ENCODE data around the gene PPOX.

Gene PPOX

DNA sequence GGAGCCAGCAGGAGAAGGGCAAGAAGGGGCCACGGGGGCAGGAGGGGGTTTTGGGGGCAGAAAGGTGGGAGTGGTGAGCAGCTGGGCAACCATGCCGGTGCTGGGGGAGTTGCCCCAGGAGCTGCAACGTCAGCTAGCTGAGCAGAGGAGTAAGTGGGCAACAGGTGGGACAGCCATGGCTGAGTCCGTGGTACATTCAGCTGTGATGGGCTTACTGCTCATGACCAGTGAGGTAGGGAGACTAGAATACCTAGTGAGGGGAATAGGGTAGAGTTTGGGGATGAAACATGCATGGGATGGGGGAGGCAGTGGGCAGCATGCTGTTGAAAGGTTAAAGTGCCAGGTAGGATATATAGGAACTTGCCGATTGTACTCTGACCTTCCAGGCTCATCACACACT, 4.6 kb upstream of the PPOX start:
- no peak for DNase-seq (ENCODE audit: low read depth)
- H3K4me3 ChIP-seq (ENCODE audit: low read depth, low read length) = no peak overlapping the region
- no peak for TF ChIP-seq POLR2A (IDR thresholded peaks at IDR 0.05; ENCODE audit: extremely low read depth, insufficient read length)
- TF ChIP-seq CTCF (IDR thresholded peaks at IDR 0.05; ENCODE audit: low read depth, low read length) = no peak
- TF ChIP-seq, protein P1, sequence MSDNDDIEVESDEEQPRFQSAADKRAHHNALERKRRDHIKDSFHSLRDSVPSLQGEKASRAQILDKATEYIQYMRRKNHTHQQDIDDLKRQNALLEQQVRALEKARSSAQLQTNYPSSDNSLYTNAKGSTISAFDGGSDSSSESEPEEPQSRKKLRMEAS (IDR thresholded peaks at IDR 0.05; ENCODE audit: low read depth, low read length) = no peak
- TF ChIP-seq MYC (IDR thresholded peaks at IDR 0.05; ENCODE audit: low read depth, low read length) = no peak

DNA sequence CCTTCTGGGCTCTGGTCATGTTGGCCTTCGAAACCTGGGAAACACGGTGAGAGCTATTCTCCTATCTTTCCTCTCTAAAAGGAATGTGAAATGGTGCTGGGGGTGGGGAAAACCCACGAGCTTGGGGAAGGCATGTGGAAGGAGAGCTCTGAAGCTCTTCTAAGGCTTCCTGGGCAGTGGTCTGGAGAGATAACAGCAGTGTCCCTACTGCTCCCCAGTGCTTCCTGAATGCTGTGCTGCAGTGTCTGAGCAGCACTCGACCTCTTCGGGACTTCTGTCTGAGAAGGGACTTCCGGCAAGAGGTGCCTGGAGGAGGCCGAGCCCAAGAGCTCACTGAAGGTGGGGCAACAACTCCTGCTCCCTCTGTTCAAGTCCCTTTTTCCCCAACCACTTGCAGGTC, 4.2 kb upstream of the PPOX start:
- no peak overlapping the region for H3K4me3 ChIP-seq (ENCODE audit: low read depth, low read length)
- TF ChIP-seq POLR2A (IDR thresholded peaks at IDR 0.05; ENCODE audit: extremely low read depth, insufficient read length) (no peak), MYC (IDR thresholded peaks at IDR 0.05; ENCODE audit: low read depth, low read length) (no peak), CTCF (IDR thresholded peaks at IDR 0.05; ENCODE audit: low read depth, low read length) (no peak)
- TF ChIP-seq, protein P1 (IDR thresholded peaks at IDR 0.05; ENCODE audit: low read depth, low read length) = no peak
- DNase-seq (ENCODE audit: low read depth) = no peak

DNA sequence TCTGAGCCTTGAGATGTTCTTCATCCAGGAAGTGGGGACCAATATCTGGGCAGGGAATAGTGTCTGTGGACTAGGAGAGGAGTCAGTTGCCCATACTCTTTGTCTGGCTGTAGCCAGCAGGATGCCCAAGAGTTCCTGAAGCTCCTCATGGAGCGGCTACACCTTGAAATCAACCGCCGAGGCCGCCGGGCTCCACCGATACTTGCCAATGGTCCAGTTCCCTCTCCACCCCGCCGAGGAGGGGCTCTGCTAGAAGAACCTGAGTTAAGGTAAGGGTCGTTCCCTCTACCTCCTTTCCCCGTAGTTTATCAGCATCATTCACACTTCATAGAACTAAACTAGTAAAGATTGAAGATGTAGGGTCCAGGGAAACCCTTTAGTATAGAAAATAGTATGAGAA, 3.4 kb upstream of the PPOX start:
- DNase-seq (ENCODE audit: low read depth) = no peak
- no peak overlapping the region for H3K4me3 ChIP-seq (ENCODE audit: low read depth, low read length)
- TF ChIP-seq CTCF (IDR thresholded peaks at IDR 0.05; ENCODE audit: low read depth, low read length) (no peak), MYC (IDR thresholded peaks at IDR 0.05; ENCODE audit: low read depth, low read length) (no peak)

DNA sequence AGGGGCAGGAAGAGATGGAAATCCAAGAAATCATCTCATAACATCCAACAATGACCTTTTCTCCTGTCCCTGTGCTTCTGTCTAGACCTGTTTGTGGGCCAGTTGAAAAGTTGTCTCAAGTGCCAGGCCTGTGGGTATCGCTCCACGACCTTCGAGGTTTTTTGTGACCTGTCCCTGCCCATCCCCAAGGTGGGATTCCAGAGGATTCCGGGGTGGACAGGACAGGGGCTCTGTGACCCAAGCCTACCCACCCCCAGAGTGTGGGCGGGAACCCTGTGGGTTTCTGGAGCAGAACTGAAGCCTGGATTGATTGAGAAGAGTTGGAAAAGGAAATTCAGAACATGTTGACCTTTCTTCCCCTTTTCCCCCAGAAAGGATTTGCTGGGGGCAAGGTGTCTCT, 2.4 kb upstream of the PPOX start:
- TF ChIP-seq MYC (IDR thresholded peaks at IDR 0.05; ENCODE audit: low read depth, low read length) = no peak
- TF ChIP-seq, protein P1 (IDR thresholded peaks at IDR 0.05; ENCODE audit: low read depth, low read length) = no peak
- TF ChIP-seq POLR2A (IDR thresholded peaks at IDR 0.05; ENCODE audit: extremely low read depth, insufficient read length) = no peak
- no peak for TF ChIP-seq CTCF (IDR thresholded peaks at IDR 0.05; ENCODE audit: low read depth, low read length)
- DNase-seq (ENCODE audit: low read depth) = no peak
- H3K4me3 ChIP-seq (ENCODE audit: low read depth, low read length) = no peak overlapping the region

- no peak for DNase-seq (ENCODE audit: low read depth)
- no peak for TF ChIP-seq MYC (IDR thresholded peaks at IDR 0.05; ENCODE audit: low read depth, low read length)
- no peak for TF ChIP-seq POLR2A (IDR thresholded peaks at IDR 0.05; ENCODE audit: extremely low read depth, insufficient read length)
- no peak for TF ChIP-seq CTCF (IDR thresholded peaks at IDR 0.05; ENCODE audit: low read depth, low read length)
- TF ChIP-seq, protein P1 (IDR thresholded peaks at IDR 0.05; ENCODE audit: low read depth, low read length) = no peak
- H3K4me3 ChIP-seq (ENCODE audit: low read depth, low read length) = peak overlapping the region; percentile 75
Measured at GRCh38 chr1:161164901-161165610, 1.2 kb upstream of the PPOX start.

All from NB4 (cell line).